Transverse colon (tissue), 4 donors: Measurements from ENCODE around the gene DNMT3L.

Experiments
- EP300 ChIP-seq: sonication (generic); formaldehyde crosslinking; IDR thresholded peaks from one replicate; pipeline ENCODE4 v1.6.1; 2017; ENCODE audit warnings: antibody characterized with exemption, low read depth
- POLR2A ChIP-seq: fragments of 450-650 bp; IDR thresholded peaks from one replicate; pipeline ENCODE4 v1.6.1; 2016; ENCODE audit warnings: antibody characterized with exemption, mild to moderate bottlenecking, moderate library complexity
- POLR2AphosphoS5 ChIP-seq, 3 donors: sonication (generic); formaldehyde crosslinking; IDR thresholded peaks; one replicate each; pipeline ENCODE4 v1.6.1; 2016; ENCODE audit warnings: antibody characterized with exemption in 3 of 3
- TF ChIP-seq, protein P1 (sequence below), 5 experiments: fragments of 200-600 bp in 3 of 5; fragments of 450-650 bp in 2 of 5; sonication (generic) in 3 of 5; IDR thresholded peaks; 1 replicate in 2 of 5; 2 replicates in 3 of 5; pipeline ENCODE4 v1.5.1; 2016 to 2017; ENCODE audit warnings: antibody characterized with exemption in 5 of 5, inconsistent platforms in 3 of 5, mild to moderate bottlenecking in 2 of 5, moderate library complexity in 1 of 5

DNA sequence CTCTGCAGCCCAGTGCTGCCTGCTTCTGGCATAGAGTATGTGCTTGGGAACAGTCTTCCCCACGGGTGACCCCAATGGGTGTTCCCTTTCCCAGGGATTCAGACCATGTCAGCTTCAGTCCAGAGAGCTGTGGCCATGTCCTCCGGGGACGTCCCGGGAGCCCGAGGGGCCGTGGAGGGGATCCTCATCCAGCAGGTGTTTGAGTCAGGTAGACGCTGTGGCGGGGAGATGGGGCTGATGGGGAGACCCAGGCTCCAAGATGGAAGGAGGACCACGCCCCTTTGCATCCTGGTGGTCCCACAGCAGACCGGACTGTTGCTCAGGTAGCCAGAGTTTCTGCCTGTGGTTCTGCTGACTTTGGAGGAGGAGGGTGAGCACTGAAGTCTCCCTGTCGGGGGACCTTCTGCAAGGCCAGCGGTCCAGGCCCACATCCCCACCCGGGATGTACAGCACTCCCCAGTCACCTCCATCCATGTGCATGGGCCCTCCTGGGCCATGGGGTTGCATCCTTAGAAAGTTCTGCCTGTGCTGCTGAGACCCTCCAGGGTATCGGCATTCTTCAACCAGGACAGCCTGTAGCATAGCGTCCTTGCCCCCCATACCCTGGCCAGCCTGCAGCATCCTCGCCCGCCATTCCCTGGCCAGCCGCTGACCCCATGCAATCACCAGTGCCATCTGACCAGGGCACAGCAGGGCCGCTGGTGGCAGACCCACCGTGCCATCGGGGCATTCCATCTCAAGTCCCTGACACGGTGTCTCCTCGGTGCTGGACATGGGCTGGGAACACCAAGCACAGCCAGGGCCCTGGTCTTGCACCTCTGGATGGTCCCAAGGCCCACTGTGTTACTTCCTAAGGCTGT, 26.8 kb upstream of the DNMT3L start:
- TF ChIP-seq, protein P1, sequence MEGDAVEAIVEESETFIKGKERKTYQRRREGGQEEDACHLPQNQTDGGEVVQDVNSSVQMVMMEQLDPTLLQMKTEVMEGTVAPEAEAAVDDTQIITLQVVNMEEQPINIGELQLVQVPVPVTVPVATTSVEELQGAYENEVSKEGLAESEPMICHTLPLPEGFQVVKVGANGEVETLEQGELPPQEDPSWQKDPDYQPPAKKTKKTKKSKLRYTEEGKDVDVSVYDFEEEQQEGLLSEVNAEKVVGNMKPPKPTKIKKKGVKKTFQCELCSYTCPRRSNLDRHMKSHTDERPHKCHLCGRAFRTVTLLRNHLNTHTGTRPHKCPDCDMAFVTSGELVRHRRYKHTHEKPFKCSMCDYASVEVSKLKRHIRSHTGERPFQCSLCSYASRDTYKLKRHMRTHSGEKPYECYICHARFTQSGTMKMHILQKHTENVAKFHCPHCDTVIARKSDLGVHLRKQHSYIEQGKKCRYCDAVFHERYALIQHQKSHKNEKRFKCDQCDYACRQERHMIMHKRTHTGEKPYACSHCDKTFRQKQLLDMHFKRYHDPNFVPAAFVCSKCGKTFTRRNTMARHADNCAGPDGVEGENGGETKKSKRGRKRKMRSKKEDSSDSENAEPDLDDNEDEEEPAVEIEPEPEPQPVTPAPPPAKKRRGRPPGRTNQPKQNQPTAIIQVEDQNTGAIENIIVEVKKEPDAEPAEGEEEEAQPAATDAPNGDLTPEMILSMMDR (IDR thresholded peaks at IDR 0.05), result no peak
- TF ChIP-seq POLR2A (no peak), POLR2AphosphoS5 (IDR thresholded peaks at IDR 0.05) (no peak), EP300 (no peak)
